H1 (cell line): ENCODE data around the gene ANXA8. TPM values are rescaled to one million over a fixed set of nuclear protein-coding genes. Genes with fewer than 3 reads are reported as not detected.

ENCODE experiments used
- CTCF ChIA-PET: fragments of 300-600 bp; sonication (Branson Sonifier 250); formaldehyde crosslinking; loops from one replicate; lab custom pipeline; 2021; ENCODE audit not compliant: partially characterized antibody; lab: Charles Lee
- POLR2A ChIA-PET: fragments of 300-600 bp; sonication (Branson Sonifier 250); formaldehyde crosslinking; loops from one replicate; lab custom pipeline; 2021; ENCODE audit warnings: inconsistent platforms; ENCODE audit not compliant: partially characterized antibody; lab: Charles Lee
- DNase-seq, 2 experiments: peaks; one replicate each; pipeline versions ENCODE4 v3.0.0 to v3.0.0-alpha.2; 2010 to 2022; ENCODE audit warnings: low spot score in 2 of 2, low read depth in 1 of 2, mixed read lengths in 1 of 2
- FAIRE-seq: peaks from 2 replicates; lab custom pipeline; 2011; peaks lifted over from hg19 to GRCh38; lab: Jason Lieb, UNC
- H2AFZ ChIP-seq: 2 replicates; pipeline ENCODE4 v1.8.1; 2012; ENCODE audit warnings: low read length, inconsistent platforms
- H2AK5ac ChIP-seq: 2 replicates; pipeline ENCODE4 v1.6.1; 2013; ENCODE audit warnings: low read depth, low read length
- H2BK120ac ChIP-seq: replicated peaks from 2 replicates; pipeline ENCODE3; 2013; ENCODE audit warnings: low read depth, low read length, inconsistent platforms
- H2BK12ac ChIP-seq: 2 replicates; pipeline ENCODE4 v1.6.1; 2013; ENCODE audit warnings: low read depth, low read length
- H2BK15ac ChIP-seq: 2 replicates; pipeline ENCODE4 v1.6.1; 2013; ENCODE audit warnings: low read length
- H2BK20ac ChIP-seq: 2 replicates; pipeline ENCODE4 v1.6.1; 2013; ENCODE audit warnings: low read length
- H2BK5ac ChIP-seq: 2 replicates; pipeline ENCODE4 v1.6.1; 2013; ENCODE audit warnings: low read depth, low read length
- H3K14ac ChIP-seq: 2 replicates; pipeline ENCODE4 v1.6.1; 2013; ENCODE audit warnings: inconsistent platforms; ENCODE audit not compliant: insufficient read length
- H3K18ac ChIP-seq: 2 replicates; pipeline ENCODE4 v1.6.1; 2013; ENCODE audit warnings: low read length; ENCODE audit errors: extremely low read depth
- H3K23ac ChIP-seq: 2 replicates; pipeline ENCODE4 v1.6.1; 2013; ENCODE audit warnings: inconsistent platforms; ENCODE audit not compliant: insufficient read length
- H3K23me2 ChIP-seq: 2 replicates; pipeline ENCODE4 v1.6.1; 2013; ENCODE audit warnings: low read depth, low read length
- H3K27ac ChIP-seq: 2 replicates; pipeline ENCODE4 v1.6.1; 2011; ENCODE audit warnings: low read depth, low read length, inconsistent platforms
- H3K27me3 ChIP-seq, 4 experiments: replicated peaks in 1 of 4; 1 replicate in 1 of 4; 2 replicates in 3 of 4; pipeline versions ENCODE4 v1.6.1 to v1.8.1; 2011 to 2013; ENCODE audit warnings: low read length in 3 of 4, mild to moderate bottlenecking in 3 of 4, inconsistent platforms in 2 of 4, mixed read lengths in 2 of 4, moderate library complexity in 1 of 4; ENCODE audit not compliant: control insufficient read depth in 3 of 4, insufficient read depth in 3 of 4; ENCODE audit errors: extremely low read depth in 1 of 4
- H3K36me3 ChIP-seq, 4 experiments: 2 replicates each; pipeline versions ENCODE4 v1.6.1 to v1.8.1; 2011 to 2013; ENCODE audit warnings: mild to moderate bottlenecking in 4 of 4, low read length in 3 of 4, moderate library complexity in 2 of 4, control low read depth in 1 of 4, inconsistent platforms in 1 of 4; ENCODE audit not compliant: insufficient read depth in 4 of 4, control insufficient read depth in 2 of 4
- H3K4ac ChIP-seq: replicated peaks from 2 replicates; pipeline ENCODE3; 2013; ENCODE audit warnings: low read length, low read depth, mixed read lengths, inconsistent platforms; ENCODE audit not compliant: insufficient read length
- H3K4me1 ChIP-seq, 4 experiments: replicated peaks in 1 of 4; 1 replicate in 1 of 4; 2 replicates in 3 of 4; pipeline versions ENCODE4 v1.6.1 to v1.8.1; 2011 to 2013; ENCODE audit warnings: low read length in 3 of 4, inconsistent platforms in 2 of 4, mixed read lengths in 1 of 4; ENCODE audit not compliant: insufficient read depth in 4 of 4, control insufficient read depth in 3 of 4
- H3K4me2 ChIP-seq, 2 experiments: 2 replicates each; pipeline versions ENCODE4 v1.6.1 to v1.8.1; 2011 to 2013; ENCODE audit warnings: low read depth in 2 of 2, low read length in 2 of 2, control low read depth in 1 of 2, inconsistent platforms in 1 of 2, mild to moderate bottlenecking in 1 of 2; ENCODE audit not compliant: insufficient read depth in 1 of 2
- H3K4me3 ChIP-seq, 4 experiments: fragments of 200-600, 300-600 bp in 1 of 4; sonication (generic), shearing (Covaris generic), sonication (Bioruptor Twin) in 1 of 4; 2 replicates each; pipeline versions ENCODE4 v1.5.1 to v1.8.1; 2011 to 2016; ENCODE audit warnings: low read length in 4 of 4, low read depth in 3 of 4, control low read depth in 2 of 4, inconsistent platforms in 2 of 4, mild to moderate bottlenecking in 2 of 4, mixed read lengths in 1 of 4, moderate library complexity in 1 of 4; ENCODE audit not compliant: insufficient read depth in 2 of 4; ENCODE audit errors: extremely low read depth in 1 of 4
- H3K56ac ChIP-seq: replicated peaks from 2 replicates; pipeline ENCODE3; 2013; ENCODE audit warnings: low read depth, mild to moderate bottlenecking, mixed read lengths, low read length, inconsistent platforms; ENCODE audit not compliant: insufficient read length
- H3K79me1 ChIP-seq: 2 replicates; pipeline ENCODE4 v1.6.1; 2013; ENCODE audit warnings: low read depth, low read length, control low read depth
- H3K79me2 ChIP-seq, 2 experiments: 2 replicates each; pipeline versions ENCODE4 v1.6.1 to v1.8.1; 2012 to 2013; ENCODE audit warnings: low read length in 2 of 2, mild to moderate bottlenecking in 2 of 2, inconsistent platforms in 1 of 2; ENCODE audit not compliant: insufficient read depth in 2 of 2, control insufficient read depth in 1 of 2
- H3K9ac ChIP-seq, 4 experiments: replicated peaks in 1 of 4; 1 replicate in 1 of 4; 2 replicates in 3 of 4; pipeline versions ENCODE4 v1.6.1 to v1.8.1; 2011 to 2013; ENCODE audit warnings: low read depth in 3 of 4, low read length in 3 of 4, control low read depth in 2 of 4, mild to moderate bottlenecking in 2 of 4, moderate library complexity in 2 of 4, inconsistent platforms in 1 of 4; ENCODE audit errors: extremely low read depth in 1 of 4
- H3K9me3 ChIP-seq, 2 experiments: 2 replicates each; pipeline versions ENCODE4 v1.6.1 to v1.8.1; 2012 to 2013; ENCODE audit warnings: mild to moderate bottlenecking in 2 of 2, moderate library complexity in 2 of 2, control low read depth in 1 of 2, inconsistent platforms in 1 of 2, low read depth in 1 of 2, low read length in 1 of 2, mixed read lengths in 1 of 2; ENCODE audit not compliant: insufficient read depth in 2 of 2
- H4K20me1 ChIP-seq, 2 experiments: replicated peaks in 1 of 2; 2 replicates each; pipeline versions ENCODE3 to v1.8.1; 2011 to 2013; ENCODE audit warnings: inconsistent platforms in 2 of 2, low read length in 2 of 2, mild to moderate bottlenecking in 1 of 2; ENCODE audit not compliant: insufficient read depth in 2 of 2, control insufficient read depth in 1 of 2
- H4K5ac ChIP-seq: 2 replicates; pipeline ENCODE4 v1.6.1; 2013; ENCODE audit warnings: low read length, low read depth, mixed read lengths, inconsistent platforms; ENCODE audit not compliant: insufficient read length
- H4K8ac ChIP-seq: 2 replicates; pipeline ENCODE4 v1.8.0; 2013; ENCODE audit warnings: mild to moderate bottlenecking, moderate library complexity, low read length, inconsistent platforms; ENCODE audit not compliant: insufficient read depth; ENCODE audit errors: extremely low read depth
- H4K91ac ChIP-seq: replicated peaks from 2 replicates; pipeline ENCODE3; 2013; ENCODE audit warnings: low read length, mixed read lengths, inconsistent platforms; ENCODE audit not compliant: insufficient read length
- CTBP2 ChIP-seq: IDR thresholded peaks from 2 replicates; pipeline ENCODE4 v1.7.0; 2011; ENCODE audit warnings: borderline replicate concordance, mild to moderate bottlenecking, moderate library complexity, mixed read lengths, low read length; ENCODE audit not compliant: insufficient read depth, insufficient read length
- KDM5A ChIP-seq: fragments of 200-600 bp; IDR thresholded peaks from 2 replicates; pipeline ENCODE4 v1.7.1; 2012; ENCODE audit warnings: mild to moderate bottlenecking, low read length, inconsistent platforms, mixed read lengths
- NRF1 ChIP-seq: IDR thresholded peaks from 2 replicates; pipeline ENCODE4 v1.6.1; 2011; ENCODE audit warnings: mild to moderate bottlenecking, low read depth, low read length, improper control_type of control experiment
- RNF2 ChIP-seq: fragments of 200-900, 300-1000 bp; sonication (generic); IDR thresholded peaks from 2 replicates; pipeline ENCODE4 v1.7.1; 2016; ENCODE audit warnings: borderline replicate concordance, low read depth, mild to moderate bottlenecking, antibody characterized with exemption, low read length; ENCODE audit not compliant: poor library complexity, severe bottlenecking; ENCODE audit errors: missing control alignments
- RXRA ChIP-seq: IDR thresholded peaks from 2 replicates; pipeline ENCODE4 v1.6.1; 2011; ENCODE audit warnings: low read depth, mild to moderate bottlenecking, low read length, moderate library complexity; ENCODE audit not compliant: insufficient read depth
- SIX5 ChIP-seq: IDR thresholded peaks from 2 replicates; pipeline ENCODE4 v1.6.1; 2011; ENCODE audit warnings: mild to moderate bottlenecking, low read depth, low read length
- SP2 ChIP-seq: IDR thresholded peaks from 2 replicates; pipeline ENCODE4 v1.6.1; 2012; ENCODE audit warnings: mild to moderate bottlenecking, low read length, inconsistent platforms
- SP4 ChIP-seq: IDR thresholded peaks from 2 replicates; pipeline ENCODE4 v1.6.1; 2012; ENCODE audit warnings: low read length, inconsistent platforms
- WGBS, 2 experiments: shearing (Covaris generic) in 1 of 2; methylation state at CpG; one replicate each; pipeline versions ENCODE4 v1.1.6 to v1.1.7; 2013 to 2015; ENCODE audit warnings: low lambda C conversion rate in 2 of 2, mixed read lengths in 2 of 2, inconsistent platforms in 1 of 2, low coverage in 1 of 2, missing lambda C conversion rate in 1 of 2; ENCODE audit not compliant: insufficient replicate concordance in 2 of 2, insufficient coverage in 1 of 2, insufficient read length in 1 of 2; ENCODE audit errors: extremely low coverage in 1 of 2, missing lambda C conversion rate in 1 of 2; 5-methylcytosine and 5-hydroxymethylcytosine counted together
- polyA plus RNA-seq, 7 experiments: library from polyadenylated mRNA; depleted of rRNA in 3 of 7; stranded (reverse) in 5 of 7; unstranded in 2 of 7; fragments of >200 nt in 5 of 7; fragments of 200-250 nt in 2 of 7; gene quantifications; 1 replicate in 5 of 7; 2 replicates in 1 of 7; 4 replicates in 1 of 7; pipeline versions ENCODE4 v1.2.1 to v1.2.3, GENCODE V29; 2011 to 2013; ENCODE audit warnings: missing spikeins in 2 of 7, mixed read lengths in 2 of 7
- total RNA-seq: library from RNA; stranded (reverse); fragmentation: NEBNext Ultra II Directional; extraction: Animal tissue kit (Norgen Biotek cat#: 25700); gene quantifications from 2 replicates; pipeline ENCODE4 v1.2.1, GENCODE V29; 2021

Gene ANXA8
- total and polyA plus RNA-seq, 2 of the 8 experiments (the other 6 are each of a cell fraction or from before 2014, with no cell fraction given) = 0.15 TPM; not detected in 1

GRCh38 chr10:47419421-47419820, 64.5 kb downstream of the ANXA8 start:
- Histone ChIP-seq H3K4me3 (no peak overlapping the region), H3K23me2 (peaks cover 7% of the 10 kb centered on the region; the same call in 1 of the 2 replicates), H3K56ac (no peak overlapping the region), H4K5ac (no peak overlapping the region), H4K91ac (no peak overlapping the region), H2BK5ac (no peak overlapping the region), H3K79me2 (no peaks in the 10 kb centered on the region), H2BK20ac (no peak overlapping the region), H2AFZ (no peak overlapping the region), H2BK12ac (no peak overlapping the region), H2AK5ac (no peak overlapping the region), H3K4me1 (peaks cover 0 to 10% (median 7%) of the 10 kb centered on the region in 4 experiments; a peak in 6 of 7 replicates), H3K9me3 (no peaks in the 10 kb centered on the region), H3K27me3 (no peaks in the 10 kb centered on the region), H4K20me1 (no peaks in the 10 kb centered on the region), H2BK120ac (no peak overlapping the region), H3K9ac (no peak overlapping the region), H3K14ac (no peak overlapping the region), H3K4ac (no peak overlapping the region), H3K4me2 (no peak overlapping the region), H3K79me1 (no peaks in the 10 kb centered on the region), H4K8ac (no peak overlapping the region), H3K18ac (no peak overlapping the region), H2BK15ac (no peak overlapping the region), H3K36me3 (no peaks in the 10 kb centered on the region), H3K27ac (no peak overlapping the region), H3K23ac (no peak overlapping the region)
- no peak for TF ChIP-seq RXRA
- no peak for TF ChIP-seq SP2
- TF ChIP-seq CTBP2 = no peak
- no peak for TF ChIP-seq SP4
- TF ChIP-seq NRF1 = no peak
- no peak for TF ChIP-seq RNF2
- no peak for TF ChIP-seq KDM5A
- no peak for TF ChIP-seq SIX5
- DNase-seq = no peak
- ChIA-PET POLR2A (interaction anchor here (1.5 kb wide), 1 partner anchor 31 kb away, joined by 3 read pairs; no protein-coding TSS in a partner anchor), CTCF (interaction anchor here (1.0 to 1.6 kb wide), 2 partner anchors 10 to 15 kb away, joined by 3 to 6 read pairs; no protein-coding TSS in a partner anchor)
- 93% methylated on average over 2 of the region's 2 CpGs; no CpG with 5 or more reads in 1 of the 2 experiments for WGBS, 2 experiments
- FAIRE-seq = no peak
